Activated CD8-positive, alpha-beta T cell treated with anti-CD3 and anti-CD28 coated beads, Interleukin-2, amount 10 ng/mL, durations not matched to agents 7 days and 5 days (primary cell): Measurements from ENCODE around the gene PDE4C. TPM values are rescaled to one million over a fixed set of nuclear protein-coding genes. Genes with fewer than 3 reads are reported as not detected.

Source experiments
- ATAC-seq: fragments of 150-1000 bp; cut with Tn5 transposase; one replicate; pipeline ENCODE4 v1.10.0; 2021; ENCODE audit warnings: moderate library complexity
- CTCF ChIA-PET: fragments of 350-600 bp; sonication (Branson Sonifier 250); formaldehyde crosslinking; loops from one replicate; lab custom pipeline; 2021; ENCODE audit warnings: antibody characterized with exemption; lab: Charles Lee
- POLR2A ChIA-PET: fragments of 350-600 bp; sonication (Branson Sonifier 250); formaldehyde crosslinking; loops from one replicate; lab custom pipeline; 2021; ENCODE audit warnings: antibody characterized with exemption; lab: Charles Lee
- DNase-seq: peaks from one replicate; pipeline ENCODE4 v3.0.0-alpha.2; 2020
- H3K27ac Mint-ChIP-seq: one replicate; pipeline ENCODE4 v1.8.0; 2021; ENCODE audit warnings: mild to moderate bottlenecking, mixed read lengths
- H3K27me3 Mint-ChIP-seq: one replicate; pipeline ENCODE4 v1.8.0; 2021; ENCODE audit warnings: low read depth, mixed read lengths
- H3K36me3 Mint-ChIP-seq: one replicate; pipeline ENCODE4 v1.8.0; 2021; ENCODE audit warnings: low read depth, mixed read lengths
- H3K4me1 Mint-ChIP-seq: one replicate; pipeline ENCODE4 v1.8.0; 2021; ENCODE audit warnings: low read depth, mixed read lengths
- H3K4me3 Mint-ChIP-seq: one replicate; pipeline ENCODE4 v1.8.0; 2021; ENCODE audit warnings: mild to moderate bottlenecking, mixed read lengths
- H3K9me3 Mint-ChIP-seq: one replicate; pipeline ENCODE4 v1.8.0; 2022; ENCODE audit warnings: mixed read lengths; ENCODE audit not compliant: insufficient read depth
- total RNA-seq, 2 experiments: library from RNA; stranded (reverse); gene quantifications; one replicate each; pipeline ENCODE4 v1.2.3, GENCODE V29; 2021

The PDE4C gene
- total RNA-seq, 2 experiments from 2014 or later: 0.08 TPM; not detected in 1

DNA sequence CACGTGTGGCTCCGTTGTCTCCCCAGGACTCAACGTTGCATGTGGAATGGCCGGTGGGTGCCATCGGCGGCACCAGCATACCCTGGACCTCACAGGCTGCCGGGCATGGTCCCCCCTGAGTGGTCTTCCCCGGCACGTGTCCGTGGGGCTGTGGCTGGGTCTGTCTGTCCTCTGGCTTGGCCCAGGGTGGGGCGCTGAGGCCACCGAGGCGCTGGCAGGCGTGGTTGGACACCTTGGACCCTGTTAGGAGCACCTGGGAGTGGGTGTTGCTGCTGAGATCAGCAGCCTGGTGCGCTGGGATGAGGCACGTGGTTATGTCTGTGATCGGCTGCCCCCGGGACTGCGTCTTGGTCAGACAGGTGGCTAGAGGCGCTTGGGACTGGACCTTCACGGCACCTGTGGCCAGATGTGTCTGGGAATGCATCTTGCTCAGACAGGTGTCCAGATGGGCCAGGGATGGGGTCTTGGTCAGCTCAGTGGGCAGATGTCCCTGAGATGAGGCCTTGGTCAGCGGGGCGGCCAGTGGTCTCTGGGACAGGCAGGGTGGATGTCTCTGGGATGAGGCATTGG is 38.8 kb upstream of the PDE4C start:
- ChIA-PET CTCF (interaction anchor here (1.3 kb wide), 1 partner anchor 15 kb away, joined by 3 read pairs; no protein-coding TSS in a partner anchor), POLR2A (no interaction called here)
- H3K9me3 Mint-ChIP-seq: no peaks in the 10 kb centered on the region
- H3K36me3 Mint-ChIP-seq: peaks cover 10% of the 10 kb centered on the region
- no peak overlapping the region for H3K4me3 Mint-ChIP-seq
- H3K4me1 Mint-ChIP-seq: peaks cover 11% of the 10 kb centered on the region
- no peaks in the 10 kb centered on the region for H3K27me3 Mint-ChIP-seq
- ATAC-seq (no peak), DNase-seq (no peak)
- no peak overlapping the region for H3K27ac Mint-ChIP-seq

DNA sequence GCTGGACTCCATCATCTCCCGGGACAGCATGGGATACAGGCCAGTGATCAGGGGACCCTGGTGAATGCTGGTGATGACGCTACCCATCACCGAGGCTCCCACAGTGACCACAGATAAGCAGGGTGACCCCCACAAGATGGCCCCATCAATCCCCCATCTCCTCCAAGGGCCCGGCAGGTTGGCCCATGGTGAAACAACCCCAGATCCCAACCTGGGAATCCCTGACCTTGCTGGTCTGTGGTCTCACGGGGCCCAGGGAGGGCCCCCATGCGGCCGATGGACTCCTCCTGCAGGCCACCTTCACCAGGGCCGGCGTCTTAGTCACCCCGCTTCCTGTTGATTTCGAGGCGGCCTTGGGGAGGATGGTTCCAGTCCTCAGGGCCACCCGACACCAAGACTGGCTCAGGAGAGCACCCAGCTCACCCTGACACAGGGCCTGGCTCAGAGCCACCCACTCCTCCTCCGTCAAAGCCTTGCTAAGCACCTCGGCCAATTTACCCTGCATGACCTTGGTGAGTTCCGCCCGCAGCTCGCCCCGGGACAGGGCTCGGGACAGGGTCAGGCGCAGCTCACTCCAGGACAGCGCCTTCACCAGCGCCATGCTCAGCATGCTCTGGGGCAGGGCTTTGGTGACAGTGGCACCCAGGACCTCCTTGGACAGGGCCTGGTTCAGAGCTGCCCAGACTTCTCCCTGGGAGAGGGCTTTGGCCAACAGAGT is 38.1 kb upstream of the PDE4C start:
- DNase-seq (no peak), ATAC-seq (no peak)
- H3K4me1 Mint-ChIP-seq: peaks cover 11% of the 10 kb centered on the region
- no peak overlapping the region for H3K27ac Mint-ChIP-seq
- POLR2A ChIA-PET: no interaction called here
- H3K4me3 Mint-ChIP-seq: no peak overlapping the region
- H3K9me3 Mint-ChIP-seq: no peaks in the 10 kb centered on the region
- H3K36me3 Mint-ChIP-seq: peaks cover 10% of the 10 kb centered on the region
- CTCF ChIA-PET: interaction anchor here (2.9 to 3.8 kb wide), 2 partner anchors 12 to 15 kb away, joined by 14 to 21 read pairs; no protein-coding TSS in a partner anchor
- no peaks in the 10 kb centered on the region for H3K27me3 Mint-ChIP-seq

DNA sequence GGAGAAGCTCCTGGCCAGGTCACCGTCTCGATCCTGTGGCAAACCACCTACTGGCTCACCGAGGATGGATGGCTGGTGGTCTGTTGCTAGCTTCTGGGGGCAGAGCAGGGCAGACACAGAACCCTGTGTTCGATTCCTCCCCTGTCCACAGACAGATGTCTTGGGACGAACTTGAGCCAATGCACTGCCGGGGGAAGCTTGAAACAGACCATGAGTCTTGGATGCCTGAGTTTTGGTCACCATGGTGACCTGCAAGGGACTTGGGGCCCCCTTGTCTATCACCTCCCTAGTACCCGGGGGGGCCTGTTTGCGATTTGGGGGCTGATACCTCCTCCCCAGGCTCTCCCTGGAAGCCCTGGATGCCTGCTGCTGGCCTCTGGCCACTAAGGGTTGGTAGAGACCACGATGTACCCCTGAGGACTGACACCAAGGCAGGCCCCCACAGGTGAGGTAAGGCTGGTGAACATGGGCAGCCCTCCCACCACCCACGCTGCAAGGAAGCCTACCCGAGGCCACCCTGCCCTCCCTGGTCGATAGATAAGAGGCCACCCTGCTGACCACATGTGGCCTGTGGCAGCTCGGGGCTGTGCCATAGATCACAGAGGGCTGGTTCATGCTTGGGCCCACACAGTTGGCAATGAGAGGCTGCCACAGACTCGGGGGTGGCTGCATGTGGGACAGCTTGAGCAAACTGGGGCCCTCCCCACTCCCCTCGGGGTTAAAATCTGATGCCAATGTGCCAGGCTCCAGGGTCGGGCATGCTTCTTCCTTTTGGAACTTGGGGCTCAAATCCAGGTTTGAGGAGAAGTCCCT is 37.3 kb upstream of the PDE4C start:
- no peaks in the 10 kb centered on the region for H3K9me3 Mint-ChIP-seq
- H3K36me3 Mint-ChIP-seq: peaks cover 8% of the 10 kb centered on the region
- ATAC-seq (no peak), DNase-seq (no peak)
- H3K27me3 Mint-ChIP-seq: no peaks in the 10 kb centered on the region
- ChIA-PET POLR2A (interaction anchor here (0.6 kb wide), 1 partner anchor 58 kb away, joined by 3 read pairs; no protein-coding TSS in a partner anchor), CTCF (interaction anchor here (0.7 to 3.8 kb wide), 4 partner anchors 8 to 72 kb away, joined by 3 to 21 read pairs (median 9); no protein-coding TSS in a partner anchor)
- H3K4me3 Mint-ChIP-seq: no peak overlapping the region
- H3K4me1 Mint-ChIP-seq: peaks cover 11% of the 10 kb centered on the region
- no peak overlapping the region for H3K27ac Mint-ChIP-seq

DNA sequence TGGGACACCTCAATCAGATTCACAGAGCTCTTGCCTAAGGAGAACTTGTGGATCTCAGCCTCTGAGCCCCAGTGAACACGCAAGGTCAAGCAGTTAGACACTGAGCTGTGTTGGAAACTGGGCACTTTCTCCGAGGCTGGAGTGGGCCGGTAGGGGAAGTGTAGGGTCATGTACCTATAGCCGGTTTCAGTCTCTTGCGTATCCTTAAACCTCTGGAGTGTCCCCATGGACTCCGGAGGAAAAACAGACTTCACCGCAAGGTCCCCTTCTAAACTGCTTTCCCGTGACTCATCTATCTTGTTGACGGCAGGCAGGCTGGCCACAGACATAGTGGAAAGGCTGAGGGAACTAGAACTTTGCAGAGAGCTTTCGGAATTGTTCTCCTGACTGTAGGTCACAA is 36.7 kb upstream of the PDE4C start:
- H3K4me1 Mint-ChIP-seq: peaks cover 11% of the 10 kb centered on the region
- no peaks in the 10 kb centered on the region for H3K27me3 Mint-ChIP-seq
- ChIA-PET POLR2A (interaction anchor here (0.6 kb wide), 1 partner anchor 59 kb away, joined by 3 read pairs; no protein-coding TSS in a partner anchor), CTCF (interaction anchor here (0.7 to 3.8 kb wide), 4 partner anchors 9 to 71 kb away, joined by 3 to 21 read pairs (median 9); no protein-coding TSS in a partner anchor)
- DNase-seq (no peak), ATAC-seq (no peak)
- H3K4me3 Mint-ChIP-seq: no peak overlapping the region
- H3K9me3 Mint-ChIP-seq: no peaks in the 10 kb centered on the region
- H3K27ac Mint-ChIP-seq: no peak overlapping the region
- H3K36me3 Mint-ChIP-seq: peaks cover 5% of the 10 kb centered on the region

DNA sequence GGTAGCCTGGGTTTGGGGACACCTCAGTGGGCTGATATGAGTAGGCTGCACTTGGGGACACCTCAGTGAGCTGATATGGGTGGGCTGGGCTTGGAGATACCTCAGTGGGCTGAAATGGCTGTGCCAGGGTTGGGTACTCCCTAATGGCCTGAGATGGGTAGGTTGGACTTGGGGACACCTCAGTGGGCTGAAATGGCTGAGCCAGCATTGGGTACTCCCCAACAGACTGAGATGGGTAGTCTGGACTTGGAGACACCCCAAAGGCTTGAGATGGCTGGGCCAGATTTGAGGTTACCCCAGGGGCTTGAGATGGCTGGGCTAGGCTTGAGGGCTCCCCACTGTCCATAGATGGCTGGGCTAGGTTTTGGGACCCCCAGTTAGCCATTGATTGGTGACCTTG is 35.9 kb upstream of the PDE4C start:
- ChIA-PET CTCF (interaction anchor here (1.8 to 3.8 kb wide), 3 partner anchors 10 to 17 kb away, joined by 4 to 21 read pairs (median 14); no protein-coding TSS in a partner anchor), POLR2A (no interaction called here)
- Mint-ChIP-seq H3K36me3 (peaks cover 5% of the 10 kb centered on the region), H3K4me1 (peaks cover 11% of the 10 kb centered on the region), H3K9me3 (no peaks in the 10 kb centered on the region), H3K27me3 (no peaks in the 10 kb centered on the region), H3K27ac (no peak overlapping the region), H3K4me3 (no peak overlapping the region)
- ATAC-seq (no peak), DNase-seq (no peak)

DNA sequence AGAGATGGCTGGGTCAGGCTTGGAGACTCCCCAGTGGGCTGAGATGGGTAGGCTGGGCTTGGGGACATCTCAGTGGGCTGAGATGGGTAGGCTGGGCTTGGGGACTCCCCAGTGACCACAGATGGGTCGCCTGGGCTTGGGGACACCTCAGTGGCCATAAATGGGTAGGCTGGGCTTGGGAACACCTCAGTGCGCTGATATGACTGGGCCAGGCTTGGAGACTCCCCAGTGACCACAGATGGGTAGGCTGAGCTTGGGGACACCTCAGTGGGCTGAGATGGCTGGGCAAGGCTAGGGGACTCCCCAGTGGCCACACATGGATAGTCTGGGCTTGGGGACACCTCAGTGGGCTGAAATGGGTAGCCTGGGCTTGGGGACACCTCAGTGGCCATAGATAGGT is 35.2 kb upstream of the PDE4C start:
- DNase-seq (no peak), ATAC-seq (no peak)
- H3K36me3 Mint-ChIP-seq: peaks cover 5% of the 10 kb centered on the region
- ChIA-PET POLR2A (no interaction called here), CTCF (interaction anchor here (1.1 to 3.8 kb wide), 3 partner anchors 9 to 70 kb away, joined by 4 to 21 read pairs (median 5); no protein-coding TSS in a partner anchor)
- no peaks in the 10 kb centered on the region for H3K9me3 Mint-ChIP-seq
- no peak overlapping the region for H3K4me3 Mint-ChIP-seq
- H3K4me1 Mint-ChIP-seq: peaks cover 11% of the 10 kb centered on the region
- no peaks in the 10 kb centered on the region for H3K27me3 Mint-ChIP-seq
- no peak overlapping the region for H3K27ac Mint-ChIP-seq

DNA sequence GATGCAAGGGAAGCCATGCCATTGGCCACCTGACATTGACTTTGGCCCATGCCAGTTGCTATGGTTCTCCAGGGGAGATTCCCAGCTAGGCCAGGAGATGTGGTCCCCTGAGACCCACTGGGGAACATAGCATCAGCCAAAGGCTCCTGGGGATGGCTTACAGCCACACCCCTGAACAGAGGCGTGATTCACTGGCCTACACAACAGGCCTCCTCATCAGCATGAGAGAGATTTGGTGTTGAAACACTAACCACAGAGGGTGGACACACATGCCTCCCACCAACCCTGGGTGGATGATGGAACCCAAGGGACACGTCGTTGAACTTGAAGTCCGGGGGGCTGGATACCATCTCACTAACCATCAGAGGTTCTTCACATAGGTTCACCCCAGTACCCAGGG is 33.7 kb upstream of the PDE4C start:
- ChIA-PET POLR2A (no interaction called here), CTCF (no interaction called here)
- no peak overlapping the region for H3K27ac Mint-ChIP-seq
- ATAC-seq (no peak), DNase-seq (no peak)
- H3K4me3 Mint-ChIP-seq: no peak overlapping the region
- H3K4me1 Mint-ChIP-seq: no peaks in the 10 kb centered on the region
- no peaks in the 10 kb centered on the region for H3K36me3 Mint-ChIP-seq
- H3K27me3 Mint-ChIP-seq: peaks cover 3% of the 10 kb centered on the region
- H3K9me3 Mint-ChIP-seq: no peaks in the 10 kb centered on the region

DNA sequence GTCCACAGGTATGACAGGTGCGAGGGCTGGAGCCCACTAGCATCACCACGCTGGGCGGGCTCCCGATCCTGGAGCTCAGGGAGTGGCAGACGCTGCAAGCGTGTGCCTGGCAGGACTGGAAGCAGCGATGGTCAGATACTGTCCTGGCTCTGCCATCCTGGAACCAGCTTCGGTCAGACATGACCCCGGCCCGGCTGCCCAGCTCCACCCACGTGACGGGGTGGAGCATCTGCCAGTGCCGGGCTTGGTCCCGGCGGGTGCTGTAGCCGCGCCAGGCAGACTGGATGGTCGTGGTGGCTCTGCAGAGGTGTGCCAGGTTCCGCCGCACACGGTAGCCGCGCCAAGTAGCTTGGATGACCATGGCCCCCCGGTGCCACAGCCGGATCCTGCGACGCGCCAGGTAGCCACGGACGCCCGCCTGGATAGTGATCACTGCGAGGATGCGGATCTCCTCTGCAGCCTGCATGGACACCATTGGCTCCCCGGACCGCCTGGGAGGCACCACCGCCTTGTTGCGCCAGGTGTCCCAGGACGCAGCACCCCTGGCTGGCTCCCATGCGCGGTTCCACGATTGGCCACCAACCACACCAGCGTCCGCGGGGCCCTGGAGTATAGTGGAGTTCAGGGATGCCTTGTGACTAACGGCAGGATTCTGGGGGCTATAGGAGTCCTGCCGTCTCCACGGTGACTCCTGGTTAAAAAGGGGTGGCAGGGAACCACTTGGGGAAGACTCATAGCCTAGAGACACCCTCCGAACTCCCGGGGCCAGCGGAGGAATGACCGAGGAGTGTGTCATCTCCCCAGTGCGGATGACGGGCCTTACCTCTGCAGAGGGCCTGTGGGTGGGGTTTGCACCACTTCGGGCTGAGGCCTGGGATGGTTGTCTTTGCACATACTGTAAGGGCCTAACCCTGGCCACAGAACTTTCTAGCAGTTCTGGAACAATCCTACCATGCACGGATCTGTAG is 31.5 kb upstream of the PDE4C start:
- no peak overlapping the region for H3K4me3 Mint-ChIP-seq
- H3K27ac Mint-ChIP-seq: no peak overlapping the region

DNA sequence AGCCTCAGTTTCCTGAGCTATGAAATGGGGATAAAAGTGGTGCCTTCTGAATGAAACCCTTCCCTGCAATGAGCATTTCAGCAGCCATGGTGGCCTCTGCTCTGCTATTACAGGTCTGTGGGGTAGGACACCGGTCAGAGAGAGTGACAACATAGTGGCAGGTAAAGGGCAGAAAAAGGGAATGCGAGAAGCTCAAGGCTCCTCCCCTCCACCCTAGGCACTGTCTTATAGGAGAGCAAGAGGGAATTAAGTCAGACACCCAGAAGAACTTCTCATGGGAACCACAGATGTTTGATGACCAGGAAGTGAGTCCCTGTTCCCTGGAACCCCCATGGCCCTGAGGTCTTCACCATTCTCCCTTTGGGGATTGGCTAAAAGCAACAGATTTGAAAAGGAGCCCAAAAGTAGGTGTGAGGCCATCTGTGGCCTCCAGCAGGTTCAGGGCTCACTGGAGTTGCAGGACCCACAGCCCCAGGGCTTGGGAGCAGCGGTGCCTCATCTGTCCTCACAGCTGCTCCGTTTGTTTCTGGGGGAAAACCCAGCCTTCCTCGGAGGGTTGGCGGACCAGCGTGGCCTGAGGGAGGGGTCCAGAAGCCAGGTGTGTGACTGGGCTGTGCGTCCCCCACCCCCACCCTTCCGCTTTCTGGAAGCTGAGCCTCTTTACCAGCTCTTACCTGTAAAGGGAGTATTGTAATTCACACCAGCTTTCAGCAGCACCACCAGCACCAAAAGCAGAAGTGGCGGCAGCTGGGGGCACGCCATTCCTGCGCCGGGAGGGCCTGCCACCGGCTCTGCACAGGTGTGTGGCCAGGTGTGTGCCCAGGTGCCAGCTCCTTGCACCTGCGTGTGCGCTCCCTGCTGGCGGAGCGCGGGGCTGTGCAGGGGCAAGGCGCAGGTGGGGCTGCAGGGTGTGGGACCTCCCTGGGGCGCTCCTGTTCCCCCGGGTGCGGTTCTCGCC is 28.6 kb upstream of the PDE4C start:
- ChIA-PET POLR2A (interaction anchor here (0.9 to 1.6 kb wide), 2 partner anchors 26 to 37 kb away, joined by 4 to 7 read pairs; partner anchors contain the start of gene JUND), CTCF (interaction anchor here (0.7 to 7.7 kb wide), 9 partner anchors 14 to 141 kb away, joined by 3 to 135 read pairs (median 11); partner anchors contain the start of genes LSM4, MPV17L2 and RAB3A)
- ATAC-seq (no peak), DNase-seq (no peak)
- H3K4me3 Mint-ChIP-seq: no peak overlapping the region
- H3K36me3 Mint-ChIP-seq: no peaks in the 10 kb centered on the region
- H3K27ac Mint-ChIP-seq: no peak overlapping the region
- H3K4me1 Mint-ChIP-seq: no peaks in the 10 kb centered on the region
- H3K27me3 Mint-ChIP-seq: peaks cover 23% of the 10 kb centered on the region
- H3K9me3 Mint-ChIP-seq: no peaks in the 10 kb centered on the region

More for the DNA sequence above, 31.5 kb upstream of the PDE4C start:
- ATAC-seq (no peak), DNase-seq (no peak)
- ChIA-PET CTCF (interaction anchor here (1.7 kb wide), 1 partner anchor 22 kb away, joined by 4 read pairs; no protein-coding TSS in a partner anchor), POLR2A (no interaction called here)
- Mint-ChIP-seq H3K4me1 (no peaks in the 10 kb centered on the region), H3K27me3 (peaks cover 16% of the 10 kb centered on the region), H3K36me3 (no peaks in the 10 kb centered on the region), H3K9me3 (no peaks in the 10 kb centered on the region)

DNA sequence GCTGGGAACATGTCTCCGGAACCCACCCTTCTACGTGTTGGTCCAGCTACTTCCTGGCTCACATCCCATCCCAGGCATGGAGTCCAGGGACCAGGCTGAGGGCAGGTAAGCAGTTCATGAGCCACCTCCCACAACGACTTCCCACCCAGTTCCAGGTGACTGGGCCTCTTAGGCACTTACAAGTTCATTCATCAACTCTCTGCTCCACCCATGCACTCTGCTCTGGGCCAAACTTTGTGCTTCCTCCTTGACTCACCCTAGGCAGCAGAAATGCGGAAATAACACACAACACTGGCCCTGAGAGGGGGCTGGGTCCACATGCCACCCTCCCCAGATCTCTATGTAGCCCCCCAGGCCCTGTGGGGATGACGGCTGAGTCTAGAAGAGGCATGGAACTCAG is 27.5 kb upstream of the PDE4C start:
- no peak overlapping the region for H3K4me3 Mint-ChIP-seq
- POLR2A ChIA-PET: interaction anchor here (0.5 to 1.6 kb wide), 4 partner anchors 27 to 248 kb away, joined by 3 to 7 read pairs (median 4); partner anchors contain the start of gene JUND
- peaks cover 23% of the 10 kb centered on the region for H3K27me3 Mint-ChIP-seq
- H3K4me1 Mint-ChIP-seq: no peaks in the 10 kb centered on the region
- DNase-seq: no peak
- H3K27ac Mint-ChIP-seq: no peak overlapping the region
- ATAC-seq: no peak
- CTCF ChIA-PET: interaction anchor here (1.3 to 7.7 kb wide), 10 partner anchors 14 to 140 kb away, joined by 4 to 135 read pairs (median 16); partner anchors contain the start of genes LSM4, MPV17L2 and RAB3A
- H3K9me3 Mint-ChIP-seq: no peaks in the 10 kb centered on the region
- H3K36me3 Mint-ChIP-seq: no peaks in the 10 kb centered on the region
